ENCODE data around the gene EPS8. TPM values are rescaled to one million over a fixed set of nuclear protein-coding genes. Genes with fewer than 3 reads are reported as not detected.

Gene EPS8
- total RNA-seq, 1 experiment from 2014 or later, result 13.9 TPM

DNA sequence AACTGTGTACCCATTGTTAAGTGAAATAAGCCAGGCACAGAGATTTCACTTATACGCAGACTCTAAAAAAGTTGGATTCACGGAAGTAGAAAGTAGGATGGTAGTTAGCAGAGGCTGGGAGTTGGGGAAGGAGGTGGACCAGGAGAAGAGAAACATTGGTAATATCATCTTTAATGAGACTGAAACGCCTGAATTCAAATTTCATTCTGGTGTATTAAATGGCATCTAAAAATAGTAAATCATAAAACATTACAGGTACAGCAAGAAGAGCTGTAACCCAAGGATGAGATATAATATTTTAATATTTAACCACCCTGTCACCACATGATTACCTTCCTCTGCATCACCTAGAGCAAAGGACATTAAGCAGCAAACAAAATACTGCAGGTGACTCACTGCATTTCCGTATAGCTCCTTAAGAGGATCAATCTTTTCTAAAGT lies 99.4 kb downstream of the EPS8 start:
- POLR2A ChIA-PET, result no interaction called here
- no peak overlapping the region for H3K4me3 Mint-ChIP-seq (ENCODE audit: unreplicated experiment)
- Histone ChIP-seq H3K9me3 (no peaks in the 10 kb centered on the region), H3K4me1 (peaks cover 14% of the 10 kb centered on the region; the same call in 1 of the 2 replicates), H3K27me3 (replicated peaks; ENCODE audit: control insufficient read depth, insufficient read depth, low read length) (no peaks in the 10 kb centered on the region), H3K36me3 (ENCODE audit: control insufficient read depth, insufficient read depth, low read length) (no peaks in the 10 kb centered on the region), H3K4me3 (ENCODE audit: low read depth, low read length) (no peak overlapping the region)
- H3K27ac Mint-ChIP-seq (ENCODE audit: unreplicated experiment), result no peak overlapping the region
- no peaks in the 10 kb centered on the region for H3K9me3 Mint-ChIP-seq (ENCODE audit: unreplicated experiment)
- TF ChIP-seq, protein P1, sequence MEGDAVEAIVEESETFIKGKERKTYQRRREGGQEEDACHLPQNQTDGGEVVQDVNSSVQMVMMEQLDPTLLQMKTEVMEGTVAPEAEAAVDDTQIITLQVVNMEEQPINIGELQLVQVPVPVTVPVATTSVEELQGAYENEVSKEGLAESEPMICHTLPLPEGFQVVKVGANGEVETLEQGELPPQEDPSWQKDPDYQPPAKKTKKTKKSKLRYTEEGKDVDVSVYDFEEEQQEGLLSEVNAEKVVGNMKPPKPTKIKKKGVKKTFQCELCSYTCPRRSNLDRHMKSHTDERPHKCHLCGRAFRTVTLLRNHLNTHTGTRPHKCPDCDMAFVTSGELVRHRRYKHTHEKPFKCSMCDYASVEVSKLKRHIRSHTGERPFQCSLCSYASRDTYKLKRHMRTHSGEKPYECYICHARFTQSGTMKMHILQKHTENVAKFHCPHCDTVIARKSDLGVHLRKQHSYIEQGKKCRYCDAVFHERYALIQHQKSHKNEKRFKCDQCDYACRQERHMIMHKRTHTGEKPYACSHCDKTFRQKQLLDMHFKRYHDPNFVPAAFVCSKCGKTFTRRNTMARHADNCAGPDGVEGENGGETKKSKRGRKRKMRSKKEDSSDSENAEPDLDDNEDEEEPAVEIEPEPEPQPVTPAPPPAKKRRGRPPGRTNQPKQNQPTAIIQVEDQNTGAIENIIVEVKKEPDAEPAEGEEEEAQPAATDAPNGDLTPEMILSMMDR (IDR thresholded peaks at IDR 0.05; ENCODE audit: insufficient read depth in 1 of 2, low read depth in 1 of 2, low read length in 1 of 2, severe bottlenecking in 1 of 2, unreplicated experiment in 1 of 2), result no peak
- no peaks in the 10 kb centered on the region for H3K36me3 Mint-ChIP-seq (ENCODE audit: insufficient read depth, unreplicated experiment)
- no peak for DNase-seq
- no peaks in the 10 kb centered on the region for H3K27me3 Mint-ChIP-seq (ENCODE audit: insufficient read depth, unreplicated experiment)
- CTCF ChIA-PET, result no interaction called here
- intact Hi-C loops (cut with micrococcal nuclease; ENCODE audit: unreplicated experiment), result loop anchor here (10.0 kb wide), 1 partner anchor 95 kb away; no protein-coding TSS in a partner anchor
- H3K4me1 Mint-ChIP-seq (ENCODE audit: low read depth, unreplicated experiment), result peaks cover 8% of the 10 kb centered on the region
- no TSS peak for BruUV-seq (replicated peaks)

DNA sequence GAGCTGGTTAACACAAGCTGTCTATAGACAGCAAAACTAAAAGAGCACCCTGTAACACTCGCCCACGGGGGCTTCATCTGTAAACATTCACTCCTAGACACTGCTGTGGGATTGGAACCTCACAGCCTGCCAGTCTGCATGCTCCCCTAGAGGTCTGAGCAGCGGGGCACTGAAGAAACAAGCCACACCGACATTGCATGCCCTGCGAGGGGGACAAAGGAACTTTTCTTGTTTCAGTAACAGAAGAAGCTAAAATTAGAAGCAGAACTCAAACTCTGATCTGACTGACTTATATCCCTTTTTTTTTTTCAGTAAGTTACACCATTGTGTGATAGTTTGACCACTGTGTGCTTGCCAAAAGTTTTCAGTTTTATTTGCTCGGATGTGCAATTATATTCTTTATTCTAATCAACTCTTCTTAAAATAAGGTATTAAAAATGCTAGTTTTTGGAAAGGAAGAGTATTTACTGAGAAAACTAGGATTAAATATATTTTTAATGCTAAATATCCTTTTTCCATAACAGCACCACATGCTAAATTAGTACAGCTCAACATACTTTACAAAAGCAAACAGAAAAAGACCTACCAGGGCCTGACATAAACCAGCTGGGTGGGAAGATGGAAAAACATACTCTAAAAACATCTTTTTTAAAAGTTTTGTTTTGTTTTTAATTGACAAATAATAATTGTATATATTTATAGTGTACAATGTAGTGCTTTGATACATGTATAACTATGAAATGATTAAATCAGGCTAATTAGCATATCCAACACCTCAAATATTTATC lies 100.2 kb downstream of the EPS8 start:
- ChIA-PET POLR2A (no interaction called here), CTCF (no interaction called here)
- intact Hi-C loops (cut with micrococcal nuclease; ENCODE audit: unreplicated experiment), result loop anchor here (10.0 kb wide), 1 partner anchor 94 kb away; no protein-coding TSS in a partner anchor
- BruUV-seq (replicated peaks), result TSS peak; percentile 92
- Histone ChIP-seq H3K9me3 (no peaks in the 10 kb centered on the region), H3K4me1 (peaks cover 16% of the 10 kb centered on the region), H3K36me3 (ENCODE audit: control insufficient read depth, insufficient read depth, low read length) (no peaks in the 10 kb centered on the region), H3K27me3 (replicated peaks; ENCODE audit: control insufficient read depth, insufficient read depth, low read length) (no peaks in the 10 kb centered on the region), H3K4me3 (ENCODE audit: low read depth, low read length) (peak overlapping the region; percentile 8; the same call in 1 of the 2 replicates)
- Mint-ChIP-seq H3K4me1 (ENCODE audit: low read depth, unreplicated experiment) (peaks cover 14% of the 10 kb centered on the region), H3K36me3 (ENCODE audit: insufficient read depth, unreplicated experiment) (no peaks in the 10 kb centered on the region), H3K27me3 (ENCODE audit: insufficient read depth, unreplicated experiment) (no peaks in the 10 kb centered on the region), H3K4me3 (ENCODE audit: unreplicated experiment) (peak overlapping the region; percentile 23), H3K27ac (ENCODE audit: unreplicated experiment) (no peak overlapping the region), H3K9me3 (ENCODE audit: unreplicated experiment) (no peaks in the 10 kb centered on the region)
- TF ChIP-seq, protein P1 (IDR thresholded peaks at IDR 0.05; ENCODE audit: insufficient read depth in 1 of 2, low read depth in 1 of 2, low read length in 1 of 2, severe bottlenecking in 1 of 2, unreplicated experiment in 1 of 2), result no peak
- DNase-seq, result no peak

DNA sequence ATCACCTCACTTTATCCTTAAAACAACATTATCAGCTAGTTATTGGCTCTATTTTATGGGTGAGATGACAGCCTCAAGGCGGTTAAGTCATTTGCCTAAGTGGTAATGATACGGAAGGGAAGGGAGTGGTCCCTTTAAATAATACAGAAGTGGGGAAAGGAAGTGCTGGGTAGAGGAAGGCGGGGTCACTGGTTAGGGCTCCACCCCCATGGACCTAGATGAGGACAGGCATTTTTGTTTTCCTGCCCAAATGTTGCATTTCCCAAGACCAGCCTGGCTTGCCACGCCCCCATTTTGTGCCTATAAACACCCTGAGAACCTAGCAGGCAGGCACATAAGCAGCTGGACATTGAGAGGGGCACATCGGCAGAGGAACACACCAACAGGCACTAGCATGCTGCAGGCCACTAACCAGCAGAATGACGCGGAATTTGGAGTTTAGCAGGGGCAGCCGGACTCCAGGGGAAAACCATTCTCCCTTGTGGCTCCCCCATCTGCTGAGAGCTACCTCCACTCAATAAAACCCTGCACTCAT lies 100.9 kb downstream of the EPS8 start:
- TF ChIP-seq, protein P1 (IDR thresholded peaks at IDR 0.05; ENCODE audit: insufficient read depth in 1 of 2, low read depth in 1 of 2, low read length in 1 of 2, severe bottlenecking in 1 of 2, unreplicated experiment in 1 of 2), result no peak
- Mint-ChIP-seq H3K27ac (ENCODE audit: unreplicated experiment) (no peak overlapping the region), H3K36me3 (ENCODE audit: insufficient read depth, unreplicated experiment) (no peaks in the 10 kb centered on the region), H3K4me1 (ENCODE audit: low read depth, unreplicated experiment) (peaks cover 15% of the 10 kb centered on the region), H3K27me3 (ENCODE audit: insufficient read depth, unreplicated experiment) (no peaks in the 10 kb centered on the region), H3K4me3 (ENCODE audit: unreplicated experiment) (peak overlapping the region; percentile 23), H3K9me3 (ENCODE audit: unreplicated experiment) (no peaks in the 10 kb centered on the region)
- intact Hi-C loops (cut with micrococcal nuclease; ENCODE audit: unreplicated experiment), result loop anchor here (10.0 kb wide), 1 partner anchor 93 kb away; no protein-coding TSS in a partner anchor
- POLR2A ChIA-PET, result no interaction called here
- no TSS peak for BruUV-seq (replicated peaks)
- CTCF ChIA-PET, result no interaction called here
- peak overlapping the region; percentile 8 for H3K4me3 ChIP-seq (ENCODE audit: low read depth, low read length)
- H3K27me3 ChIP-seq (replicated peaks; ENCODE audit: control insufficient read depth, insufficient read depth, low read length), result no peaks in the 10 kb centered on the region
- no peaks in the 10 kb centered on the region for H3K9me3 ChIP-seq
- DNase-seq, result peak; percentile 50 to 51
- no peaks in the 10 kb centered on the region for H3K36me3 ChIP-seq (ENCODE audit: control insufficient read depth, insufficient read depth, low read length)
- peaks cover 23% of the 10 kb centered on the region for H3K4me1 ChIP-seq

Measured in Caco-2 (cell line).